Astrocyte of the spinal cord (primary cell): ENCODE results near the gene GRIA3.

ENCODE experiments used
- DNase-seq: peaks from one replicate; pipeline ENCODE4 v3.0.0; 2011; ENCODE audit warnings: low read depth, low spot score
- H3K4me3 ChIP-seq: 2 replicates; pipeline ENCODE4 v1.5.1; 2011; ENCODE audit warnings: low read depth, mild to moderate bottlenecking, low read length, moderate library complexity
- CTCF ChIP-seq: IDR thresholded peaks from 2 replicates; pipeline ENCODE4 v1.5.1; 2012; ENCODE audit warnings: low read depth, mild to moderate bottlenecking, low read length, inconsistent platforms
- in situ Hi-C: cut with HindIII; loops from 2 replicates; pipeline ENCODE4 v1.10.0; 2017; ENCODE audit warnings: low sequenced_read_pairs

GRIA3 gene

GRCh38 chrX:123487669-123488068 lies 303.6 kb downstream of the GRIA3 start:
- no peak for TF ChIP-seq CTCF
- DNase-seq: no peak
- in situ Hi-C loops: no loop called here
- H3K4me3 ChIP-seq: no peak overlapping the region

GRCh38 chrX:123489011-123489410 lies 304.9 kb downstream of the GRIA3 start:
- DNase-seq: peak; percentile 3
- in situ Hi-C loops: no loop called here
- no peak for TF ChIP-seq CTCF
- no peak overlapping the region for H3K4me3 ChIP-seq

- in situ Hi-C loops: no loop called here
- no peak for TF ChIP-seq CTCF
- H3K4me3 ChIP-seq: no peak overlapping the region
- DNase-seq: no peak
Measured at GRCh38 chrX:123493857-123494256, 309.8 kb downstream of the GRIA3 start.

GRCh38 chrX:123499787-123500186 lies 315.7 kb downstream of the GRIA3 start:
- in situ Hi-C loops: no loop called here
- H3K4me3 ChIP-seq: no peak overlapping the region
- no peak for TF ChIP-seq CTCF
- no peak for DNase-seq

- in situ Hi-C loops: no loop called here
- H3K4me3 ChIP-seq: no peak overlapping the region
- no peak for TF ChIP-seq CTCF
- no peak for DNase-seq
Measured at GRCh38 chrX:123504047-123504446, 320.0 kb downstream of the GRIA3 start.

- no peak overlapping the region for H3K4me3 ChIP-seq
- no peak for TF ChIP-seq CTCF
- in situ Hi-C loops: no loop called here
- DNase-seq: no peak
Measured at GRCh38 chrX:123504630-123505270, 320.7 kb downstream of the GRIA3 start.
